Nephron (organoid): ENCODE measurements around the gene PEA15.

Experiments
- H3K27ac Mint-ChIP-seq, 3 experiments: 2 replicates each; pipeline ENCODE4 v1.8.0; 2020; ENCODE audit warnings: mixed read lengths in 3 of 3, mild to moderate bottlenecking in 2 of 3, moderate library complexity in 1 of 3
- H3K27me3 Mint-ChIP-seq: 2 replicates; pipeline ENCODE4 v1.8.0; 2021; ENCODE audit warnings: low read depth, mild to moderate bottlenecking, moderate library complexity, mixed read lengths
- H3K36me3 Mint-ChIP-seq: 2 replicates; pipeline ENCODE4 v1.8.0; 2020; ENCODE audit warnings: low read depth, mixed read lengths
- H3K4me1 Mint-ChIP-seq: 2 replicates; pipeline ENCODE4 v1.8.0; 2020; ENCODE audit warnings: mixed read lengths
- H3K4me3 Mint-ChIP-seq, 3 experiments: 2 replicates each; pipeline ENCODE4 v1.8.0; 2020; ENCODE audit warnings: mild to moderate bottlenecking in 3 of 3, mixed read lengths in 3 of 3, moderate library complexity in 2 of 3
- H3K9me3 Mint-ChIP-seq: 2 replicates; pipeline ENCODE4 v1.8.0; 2020; ENCODE audit warnings: mixed read lengths
- CTCF ChIP-seq, 3 experiments: fragments of 200-600 bp; sonication (generic); IDR thresholded peaks; one replicate each; pipeline ENCODE4 v1.5.0; 2021; ENCODE audit warnings: antibody characterized with exemption in 3 of 3; ENCODE audit not compliant: unreplicated experiment in 3 of 3

The PEA15 gene

GRCh38 chr1:160189649-160190625, 15.2 kb upstream of the PEA15 start, which contains the start of gene CASQ1:
CASQ1 (plus strand) TSS chr1:160190575; CDS start chr1:160190752, 177 bp downstream.
- no peaks in the 10 kb centered on the region for H3K36me3 Mint-ChIP-seq
- H3K4me3 Mint-ChIP-seq: no peak within 1 kb of the TSS
- peaks cover 11% of the 10 kb centered on the region for H3K27me3 Mint-ChIP-seq
- peaks cover 26% of the 10 kb centered on the region for H3K4me1 Mint-ChIP-seq
- TF ChIP-seq CTCF (IDR thresholded peaks at IDR 0.05; ENCODE audit: unreplicated experiment in 3 of 3): no peak
- peak within 1 kb of the TSS in 2 of 3 experiments; percentile 31 to 48 for H3K27ac Mint-ChIP-seq
- no peaks in the 10 kb centered on the region for H3K9me3 Mint-ChIP-seq

- Mint-ChIP-seq H3K27me3 (peaks cover 11% of the 10 kb centered on the region), H3K4me3 (no peak overlapping the region), H3K4me1 (peaks cover 26% of the 10 kb centered on the region), H3K27ac (no peak overlapping the region), H3K9me3 (no peaks in the 10 kb centered on the region), H3K36me3 (no peaks in the 10 kb centered on the region)
- no peak for TF ChIP-seq CTCF (IDR thresholded peaks at IDR 0.05; ENCODE audit: unreplicated experiment in 3 of 3)
Measured at GRCh38 chr1:160191756-160192155, 13.4 kb upstream of the PEA15 start.

GRCh38 chr1:160192234-160192633, 12.9 kb upstream of the PEA15 start:
- Mint-ChIP-seq H3K27ac (no peak overlapping the region), H3K4me1 (peaks cover 26% of the 10 kb centered on the region), H3K27me3 (peaks cover 11% of the 10 kb centered on the region), H3K9me3 (no peaks in the 10 kb centered on the region), H3K36me3 (no peaks in the 10 kb centered on the region), H3K4me3 (no peak overlapping the region)
- TF ChIP-seq CTCF (IDR thresholded peaks at IDR 0.05; ENCODE audit: unreplicated experiment in 3 of 3): no peak

- H3K4me1 Mint-ChIP-seq: peaks cover 19% of the 10 kb centered on the region
- H3K27ac Mint-ChIP-seq: no peak overlapping the region
- H3K27me3 Mint-ChIP-seq: peaks cover 7% of the 10 kb centered on the region
- no peak overlapping the region for H3K4me3 Mint-ChIP-seq
- TF ChIP-seq CTCF (IDR thresholded peaks at IDR 0.05; ENCODE audit: unreplicated experiment in 3 of 3): peak; percentile 88 to 96 (median 94)
- no peaks in the 10 kb centered on the region for H3K9me3 Mint-ChIP-seq
- H3K36me3 Mint-ChIP-seq: no peaks in the 10 kb centered on the region
Measured at GRCh38 chr1:160193091-160193819, 11.9 kb upstream of the PEA15 start.

GRCh38 chr1:160193832-160194736, 11.1 kb upstream of the PEA15 start:
- H3K27me3 Mint-ChIP-seq: peaks cover 4% of the 10 kb centered on the region
- no peaks in the 10 kb centered on the region for H3K36me3 Mint-ChIP-seq
- H3K4me1 Mint-ChIP-seq: peaks cover 11% of the 10 kb centered on the region
- no peaks in the 10 kb centered on the region for H3K9me3 Mint-ChIP-seq
- H3K27ac Mint-ChIP-seq: no peak overlapping the region
- no peak for TF ChIP-seq CTCF (IDR thresholded peaks at IDR 0.05; ENCODE audit: unreplicated experiment in 3 of 3)
- no peak overlapping the region for H3K4me3 Mint-ChIP-seq
